Keratinocyte (primary cell): ENCODE data around the gene KIF24.

ENCODE experiments used
- EZH2 ChIP-seq: IDR thresholded peaks from one replicate; pipeline ENCODE4 v1.6.1; 2012; ENCODE audit warnings: inconsistent platforms, mild to moderate bottlenecking, low read length, moderate library complexity
- TF ChIP-seq, protein P1 (sequence below), 3 experiments: IDR thresholded peaks in 1 of 3; conservative IDR thresholded peaks in 1 of 3; optimal IDR thresholded peaks in 1 of 3; 2 replicates in 2 of 3; 3 replicates in 1 of 3; pipeline versions ENCODE3 to v1.5.1; 2011; ENCODE audit warnings: low read length in 3 of 3, mild to moderate bottlenecking in 3 of 3, moderate library complexity in 2 of 3, control low read depth in 1 of 3, inconsistent platforms in 1 of 3; ENCODE audit not compliant: insufficient read depth in 2 of 3; ENCODE audit errors: extremely low read depth in 1 of 3

DNA sequence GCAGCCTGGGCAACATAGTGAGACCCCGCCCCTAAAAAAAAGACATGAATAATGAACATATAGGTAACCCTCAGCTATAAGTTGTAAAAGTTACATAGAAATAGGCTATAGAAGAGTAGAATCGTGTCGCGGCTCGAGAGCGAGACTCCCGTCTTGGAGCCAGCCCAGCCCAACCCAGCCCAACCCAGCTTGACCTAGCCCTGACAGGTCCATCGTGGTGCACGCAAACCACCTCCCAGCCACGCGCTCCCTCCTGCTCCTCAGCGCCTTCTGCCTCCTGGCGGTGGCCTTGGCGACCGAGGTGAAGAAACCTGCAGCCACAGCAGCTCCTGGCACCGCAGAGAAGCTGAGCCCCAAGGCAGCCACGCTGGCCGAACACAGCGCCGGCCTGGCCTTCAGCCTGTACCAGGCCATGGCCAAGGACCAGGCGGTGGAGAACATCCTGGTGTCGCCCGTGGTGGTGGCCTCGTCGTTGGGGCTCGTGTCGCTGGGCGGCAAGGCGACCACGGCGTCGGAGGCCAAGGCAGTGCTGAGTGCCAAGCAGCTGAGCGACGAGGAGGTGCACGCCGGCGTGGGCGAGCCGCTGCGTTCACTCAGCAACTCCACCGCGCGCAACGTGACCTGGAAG, 10.8 kb downstream of the KIF24 start:
- TF ChIP-seq, protein P1, sequence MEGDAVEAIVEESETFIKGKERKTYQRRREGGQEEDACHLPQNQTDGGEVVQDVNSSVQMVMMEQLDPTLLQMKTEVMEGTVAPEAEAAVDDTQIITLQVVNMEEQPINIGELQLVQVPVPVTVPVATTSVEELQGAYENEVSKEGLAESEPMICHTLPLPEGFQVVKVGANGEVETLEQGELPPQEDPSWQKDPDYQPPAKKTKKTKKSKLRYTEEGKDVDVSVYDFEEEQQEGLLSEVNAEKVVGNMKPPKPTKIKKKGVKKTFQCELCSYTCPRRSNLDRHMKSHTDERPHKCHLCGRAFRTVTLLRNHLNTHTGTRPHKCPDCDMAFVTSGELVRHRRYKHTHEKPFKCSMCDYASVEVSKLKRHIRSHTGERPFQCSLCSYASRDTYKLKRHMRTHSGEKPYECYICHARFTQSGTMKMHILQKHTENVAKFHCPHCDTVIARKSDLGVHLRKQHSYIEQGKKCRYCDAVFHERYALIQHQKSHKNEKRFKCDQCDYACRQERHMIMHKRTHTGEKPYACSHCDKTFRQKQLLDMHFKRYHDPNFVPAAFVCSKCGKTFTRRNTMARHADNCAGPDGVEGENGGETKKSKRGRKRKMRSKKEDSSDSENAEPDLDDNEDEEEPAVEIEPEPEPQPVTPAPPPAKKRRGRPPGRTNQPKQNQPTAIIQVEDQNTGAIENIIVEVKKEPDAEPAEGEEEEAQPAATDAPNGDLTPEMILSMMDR (optimal IDR thresholded peaks at IDR 0.05 in 1 of 3, IDR thresholded peaks at IDR 0.05 in 1 of 3, conservative IDR thresholded peaks at IDR 0.05 in 1 of 3; ENCODE audit: extremely low read depth in 1 of 3, insufficient read depth in 2 of 3, low read length in 3 of 3), result no peak
- TF ChIP-seq EZH2, result no peak
